ENCODE results near the gene FLOT1.

Gene FLOT1

GRCh38 chr6:30703821-30704220 lies 38.7 kb downstream of the FLOT1 start:
- H3K9ac ChIP-seq (ENCODE audit: insufficient read length) = no peak overlapping the region
- TF ChIP-seq FOXP2 (optimal IDR thresholded peaks at IDR 0.05; ENCODE audit: control extremely low read depth, extremely low read length, insufficient read depth) (no peak), POLR2AphosphoS5 (IDR thresholded peaks at IDR 0.05; ENCODE audit: borderline replicate concordance, low read depth, low read length) (no peak), EZH2 (IDR thresholded peaks at IDR 0.05) (no peak)
- peaks cover 26% of the 10 kb centered on the region; the same call in 1 of the 2 replicates for H3K36me3 ChIP-seq (ENCODE audit: insufficient read depth, low read length)
- no peak overlapping the region for H3K27ac ChIP-seq
- DNase-seq (ENCODE audit: low read depth, low spot score) = no peak
- no peaks in the 10 kb centered on the region for H3K9me3 ChIP-seq (ENCODE audit: low read depth, low read length)
- H3K4me3 ChIP-seq = no peak overlapping the region

GRCh38 chr6:30703011-30703410 lies 39.5 kb downstream of the FLOT1 start:
- Histone ChIP-seq H3K4me3 (no peak overlapping the region), H3K9me3 (ENCODE audit: low read depth, low read length) (no peaks in the 10 kb centered on the region), H3K9ac (ENCODE audit: insufficient read length) (no peak overlapping the region), H3K36me3 (ENCODE audit: insufficient read depth, low read length) (peaks cover 25% of the 10 kb centered on the region; the same call in 1 of the 2 replicates), H3K27ac (no peak overlapping the region)
- DNase-seq (ENCODE audit: low read depth, low spot score) = no peak
- no peak for TF ChIP-seq FOXP2 (optimal IDR thresholded peaks at IDR 0.05; ENCODE audit: control extremely low read depth, extremely low read length, insufficient read depth)
- no peak for TF ChIP-seq EZH2 (IDR thresholded peaks at IDR 0.05)
- TF ChIP-seq POLR2AphosphoS5 (IDR thresholded peaks at IDR 0.05; ENCODE audit: borderline replicate concordance, low read depth, low read length) = no peak

GRCh38 chr6:30700340-30700739 lies 42.1 kb downstream of the FLOT1 start:
- Histone ChIP-seq H3K9ac (ENCODE audit: insufficient read length) (no peak overlapping the region), H3K4me3 (no peak overlapping the region), H3K27ac (no peak overlapping the region), H3K9me3 (ENCODE audit: low read depth, low read length) (no peaks in the 10 kb centered on the region), H3K36me3 (ENCODE audit: insufficient read depth, low read length) (peaks cover 22% of the 10 kb centered on the region; the same call in 1 of the 2 replicates)
- DNase-seq (ENCODE audit: low read depth, low spot score) = no peak
- TF ChIP-seq EZH2 (IDR thresholded peaks at IDR 0.05) (no peak), POLR2AphosphoS5 (IDR thresholded peaks at IDR 0.05; ENCODE audit: borderline replicate concordance, low read depth, low read length) (no peak), FOXP2 (optimal IDR thresholded peaks at IDR 0.05; ENCODE audit: control extremely low read depth, extremely low read length, insufficient read depth) (no peak)

- no peak for DNase-seq (ENCODE audit: low read depth, low spot score)
- Histone ChIP-seq H3K9ac (ENCODE audit: insufficient read length) (no peak overlapping the region), H3K27ac (no peak overlapping the region), H3K36me3 (ENCODE audit: insufficient read depth, low read length) (peaks cover 3% of the 10 kb centered on the region; the same call in 1 of the 2 replicates), H3K9me3 (ENCODE audit: low read depth, low read length) (no peaks in the 10 kb centered on the region), H3K4me3 (no peak overlapping the region)
- TF ChIP-seq EZH2 (IDR thresholded peaks at IDR 0.05) = no peak
- TF ChIP-seq FOXP2 (optimal IDR thresholded peaks at IDR 0.05; ENCODE audit: control extremely low read depth, extremely low read length, insufficient read depth) = no peak
- no peak for TF ChIP-seq POLR2AphosphoS5 (IDR thresholded peaks at IDR 0.05; ENCODE audit: borderline replicate concordance, low read depth, low read length)
Measured at GRCh38 chr6:30696432-30696831, 46.1 kb downstream of the FLOT1 start.

- Histone ChIP-seq H3K4me3 (peak overlapping the region; percentile 93), H3K36me3 (ENCODE audit: insufficient read depth, low read length) (no peaks in the 10 kb centered on the region), H3K9ac (ENCODE audit: insufficient read length) (peak overlapping the region; percentile 71), H3K27ac (peak overlapping the region; percentile 27; the same call in 1 of the 2 replicates), H3K9me3 (ENCODE audit: low read depth, low read length) (no peaks in the 10 kb centered on the region)
- TF ChIP-seq FOXP2 (optimal IDR thresholded peaks at IDR 0.05; ENCODE audit: control extremely low read depth, extremely low read length, insufficient read depth) (no peak), POLR2AphosphoS5 (IDR thresholded peaks at IDR 0.05; ENCODE audit: borderline replicate concordance, low read depth, low read length) (no peak), EZH2 (IDR thresholded peaks at IDR 0.05) (no peak)
- DNase-seq (ENCODE audit: low read depth, low spot score) = no peak
Measured at GRCh38 chr6:30691208-30691847, 51.2 kb downstream of the FLOT1 start.

- H3K9me3 ChIP-seq (ENCODE audit: low read depth, low read length) = no peaks in the 10 kb centered on the region
- no peak for TF ChIP-seq FOXP2 (optimal IDR thresholded peaks at IDR 0.05; ENCODE audit: control extremely low read depth, extremely low read length, insufficient read depth)
- TF ChIP-seq POLR2AphosphoS5 (IDR thresholded peaks at IDR 0.05; ENCODE audit: borderline replicate concordance, low read depth, low read length) = peak; percentile 90
- peak within 1 kb of the TSS; percentile 80 for H3K9ac ChIP-seq (ENCODE audit: insufficient read length)
- peak within 1 kb of the TSS; percentile 93 for H3K4me3 ChIP-seq
- H3K36me3 ChIP-seq (ENCODE audit: insufficient read depth, low read length) = no peaks in the 10 kb centered on the region
- DNase-seq (ENCODE audit: low read depth, low spot score) = no peak
- peak within 1 kb of the TSS; percentile 27; the same call in 1 of the 2 replicates for H3K27ac ChIP-seq
Measured at GRCh38 chr6:30690403-30691207, 51.9 kb downstream of the FLOT1 start, which contains the start of gene NRM. Gene NRM (minus strand): TSS chr6:30690984. CDS start chr6:30690974, 10 bp downstream.

- Histone ChIP-seq H3K36me3 (ENCODE audit: insufficient read depth, low read length) (no peaks in the 10 kb centered on the region), H3K9ac (ENCODE audit: insufficient read length) (peak overlapping the region; percentile 80), H3K4me3 (peak overlapping the region; percentile 93), H3K27ac (no peak overlapping the region), H3K9me3 (ENCODE audit: low read depth, low read length) (no peaks in the 10 kb centered on the region)
- DNase-seq (ENCODE audit: low read depth, low spot score) = no peak
- TF ChIP-seq FOXP2 (optimal IDR thresholded peaks at IDR 0.05; ENCODE audit: control extremely low read depth, extremely low read length, insufficient read depth) (no peak), POLR2AphosphoS5 (IDR thresholded peaks at IDR 0.05; ENCODE audit: borderline replicate concordance, low read depth, low read length) (no peak), EZH2 (IDR thresholded peaks at IDR 0.05) (no peak)
Measured at GRCh38 chr6:30689985-30690384, 52.5 kb downstream of the FLOT1 start.

Measured in SK-N-MC (cell line).